Neural cell (in vitro differentiated cells): ENCODE data around the gene CYTH3. TPM values are rescaled to one million over a fixed set of nuclear protein-coding genes. Genes with fewer than 3 reads are reported as not detected.

Experiments used
- H2AFZ ChIP-seq: fragments of 200-600, 300-800 bp; sonication (generic), shearing (Covaris generic); 2 replicates; pipeline ENCODE4 v1.6.0; 2014; ENCODE audit warnings: low read depth, mild to moderate bottlenecking, antibody characterized with exemption, low read length, moderate library complexity
- H3F3A ChIP-seq: fragments of 200-600 bp; shearing (Covaris generic); 2 replicates; pipeline ENCODE4 v1.6.1; 2016; ENCODE audit warnings: mild to moderate bottlenecking, moderate library complexity, mixed read lengths, antibody characterized with exemption, low read length; ENCODE audit not compliant: insufficient read depth, poor library complexity, severe bottlenecking
- H3K27ac ChIP-seq: fragments of 200-600, 300-800 bp; sonication (generic), shearing (Covaris generic); 2 replicates; pipeline ENCODE4 v1.5.1; 2014; ENCODE audit warnings: mild to moderate bottlenecking, low read length, moderate library complexity
- H3K27me3 ChIP-seq: fragments of 300-800, 200-600 bp; sonication (generic), shearing (Covaris generic); 2 replicates; pipeline ENCODE4 v1.6.0; 2014; ENCODE audit warnings: mild to moderate bottlenecking, low read depth, low read length, moderate library complexity; ENCODE audit not compliant: insufficient read depth
- H3K36me3 ChIP-seq: fragments of 300-800, 200-600 bp; sonication (generic), shearing (Covaris generic); 2 replicates; pipeline ENCODE4 v1.5.1; 2014; ENCODE audit warnings: mild to moderate bottlenecking, antibody characterized with exemption, low read length, moderate library complexity; ENCODE audit not compliant: insufficient read depth
- H3K4me2 ChIP-seq: fragments of 300-800, 200-600 bp; sonication (generic), shearing (Covaris generic); 2 replicates; pipeline ENCODE4 v1.6.0; 2014; ENCODE audit warnings: mild to moderate bottlenecking, low read length
- H3K4me3 ChIP-seq: fragments of 300-800, 200-600 bp; sonication (generic), shearing (Covaris generic); 2 replicates; pipeline ENCODE4 v1.5.1; 2014; ENCODE audit warnings: mild to moderate bottlenecking, low read length, moderate library complexity
- H3K79me2 ChIP-seq: fragments of 200-600 bp; shearing (Covaris generic); replicated peaks from 2 replicates; pipeline ENCODE4 v1.6.0; 2014; ENCODE audit warnings: mild to moderate bottlenecking, low read length, moderate library complexity; ENCODE audit not compliant: insufficient read depth
- H3K9ac ChIP-seq: fragments of 300-800, 200-600 bp; sonication (generic), shearing (Covaris generic); 2 replicates; pipeline ENCODE4 v1.6.1; 2016; ENCODE audit warnings: mild to moderate bottlenecking, low read length, mixed read lengths
- H3K9me2 ChIP-seq: fragments of 200-600 bp; shearing (Covaris generic); 2 replicates; pipeline ENCODE4 v1.6.1; 2016; ENCODE audit warnings: mild to moderate bottlenecking, low read length, mixed read lengths; ENCODE audit not compliant: insufficient read depth
- H3K9me3 ChIP-seq: fragments of 200-600, 300-800 bp; sonication (generic), shearing (Covaris generic); 2 replicates; pipeline ENCODE4 v1.6.1; 2016; ENCODE audit warnings: mild to moderate bottlenecking, mixed run types, low read length, moderate library complexity, mixed read lengths
- H4K20me1 ChIP-seq: fragments of 200-600 bp; shearing (Covaris generic); 2 replicates; pipeline ENCODE4 v1.6.1; 2016; ENCODE audit warnings: mild to moderate bottlenecking, mixed run types; ENCODE audit not compliant: insufficient read depth
- CTCF ChIP-seq: fragments of 450-650 bp; IDR thresholded peaks from 2 replicates; pipeline ENCODE4 v1.5.1; 2014; ENCODE audit warnings: antibody characterized with exemption, mild to moderate bottlenecking, moderate library complexity; ENCODE audit not compliant: poor library complexity, severe bottlenecking
- EP300 ChIP-seq: fragments of 450-650 bp; conservative IDR thresholded peaks from 2 replicates; pipeline ENCODE4 v1.6.1; 2014; ENCODE audit warnings: antibody characterized with exemption, mild to moderate bottlenecking, moderate library complexity; ENCODE audit not compliant: poor library complexity, severe bottlenecking
- EZH2 ChIP-seq: fragments of 200-600, 300-800 bp; shearing (Covaris generic), sonication (generic); IDR thresholded peaks from 2 replicates; pipeline ENCODE4 v1.6.1; 2014; ENCODE audit warnings: antibody characterized with exemption, low read length, borderline replicate concordance, mild to moderate bottlenecking; ENCODE audit not compliant: insufficient read depth, poor library complexity, severe bottlenecking
- MXI1 ChIP-seq: fragments of 450-650 bp; conservative IDR thresholded peaks from 2 replicates; pipeline ENCODE4 v1.6.1; 2014; ENCODE audit warnings: antibody characterized with exemption, mild to moderate bottlenecking; ENCODE audit not compliant: poor library complexity, severe bottlenecking
- POLR2AphosphoS5 ChIP-seq: IDR thresholded peaks from 2 replicates; pipeline ENCODE4 v1.6.1; 2012
- RAD21 ChIP-seq: fragments of 450-650 bp; conservative IDR thresholded peaks from 2 replicates; pipeline ENCODE4 v1.6.1; 2014; ENCODE audit warnings: antibody characterized with exemption, mild to moderate bottlenecking, moderate library complexity
- REST ChIP-seq: IDR thresholded peaks from 2 replicates; pipeline ENCODE4 v1.6.1; 2012; ENCODE audit warnings: borderline replicate concordance
- SMC3 ChIP-seq: fragments of 450-650 bp; conservative IDR thresholded peaks from 2 replicates; pipeline ENCODE4 v1.6.1; 2014; ENCODE audit warnings: antibody characterized with exemption, mild to moderate bottlenecking, moderate library complexity; ENCODE audit not compliant: poor library complexity
- TAF1 ChIP-seq: IDR thresholded peaks from 2 replicates; pipeline ENCODE4 v1.6.1; 2012; ENCODE audit warnings: low read depth
- polyA plus RNA-seq: library from polyadenylated mRNA; depleted of rRNA; stranded (reverse); fragments of >200 nt; gene quantifications from 2 replicates; pipeline ENCODE4 v1.2.3, GENCODE V29; 2014

Gene CYTH3
- polyA plus RNA-seq, 1 donor from 2014 or later: 33.9 TPM

- no peaks in the 10 kb centered on the region for H3K9me2 ChIP-seq
- H3F3A ChIP-seq: no peaks in the 10 kb centered on the region
- H3K79me2 ChIP-seq: no peaks in the 10 kb centered on the region
- H2AFZ ChIP-seq: no peak overlapping the region
- no peak overlapping the region for H3K4me2 ChIP-seq
- H3K27ac ChIP-seq: no peak overlapping the region
- H3K36me3 ChIP-seq: no peaks in the 10 kb centered on the region
- no peaks in the 10 kb centered on the region for H3K9me3 ChIP-seq
- no peaks in the 10 kb centered on the region for H4K20me1 ChIP-seq
- no peak for TF ChIP-seq CTCF
- no peak for TF ChIP-seq SMC3
- no peak for TF ChIP-seq RAD21
- TF ChIP-seq REST: no peak
- TF ChIP-seq POLR2AphosphoS5: no peak
- TF ChIP-seq MXI1: no peak
- TF ChIP-seq TAF1: no peak
- no peak for TF ChIP-seq EZH2
- TF ChIP-seq EP300: no peak
- H3K4me3 ChIP-seq: no peak overlapping the region
- H3K9ac ChIP-seq: no peak overlapping the region
- H3K27me3 ChIP-seq: no peaks in the 10 kb centered on the region
These were observed 73.5 kb downstream of the CYTH3 start for GRCh38 chr7:6198689-6199595.

DNA sequence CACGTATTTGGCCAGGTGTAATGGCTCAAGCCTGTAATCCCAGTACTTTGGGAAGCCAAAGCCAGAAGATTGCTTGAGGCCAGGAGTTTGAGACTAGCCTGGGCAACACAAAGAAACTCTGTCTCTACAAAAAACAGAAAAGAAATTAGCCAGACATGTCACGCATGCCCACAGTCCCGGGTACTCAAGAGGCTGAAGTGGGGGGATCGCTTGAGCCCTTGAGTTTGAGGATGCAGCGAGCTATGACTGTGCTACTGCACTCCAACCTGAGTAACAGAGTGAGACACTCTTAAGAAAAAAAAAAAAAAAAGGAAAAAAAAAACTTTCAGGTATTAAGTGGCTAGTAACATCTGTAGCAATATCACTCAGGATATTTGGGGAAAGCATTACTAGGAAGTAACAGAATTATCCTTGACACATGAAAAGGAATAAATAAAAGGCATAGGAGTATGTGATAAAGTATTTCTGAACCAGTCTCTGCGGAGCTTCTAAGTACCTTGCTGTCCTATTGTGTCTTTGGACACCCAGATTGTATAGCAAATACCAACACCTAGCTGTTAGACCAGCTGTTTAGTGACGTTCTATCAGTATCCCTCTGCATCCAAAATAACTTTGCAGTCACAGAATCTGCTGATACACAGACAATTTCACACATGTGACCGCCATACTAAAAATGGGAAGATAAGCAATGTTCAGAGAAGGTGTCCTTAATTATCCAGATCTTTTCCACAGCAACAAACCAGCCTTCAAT is 74.4 kb downstream of the CYTH3 start:
- H3K79me2 ChIP-seq: no peaks in the 10 kb centered on the region
- no peak overlapping the region for H2AFZ ChIP-seq
- H3K9me3 ChIP-seq: no peaks in the 10 kb centered on the region
- TF ChIP-seq EZH2: no peak
- TF ChIP-seq SMC3: no peak
- TF ChIP-seq POLR2AphosphoS5: no peak
- TF ChIP-seq MXI1: no peak
- TF ChIP-seq REST: no peak
- no peak for TF ChIP-seq CTCF
- no peak for TF ChIP-seq TAF1
- no peak for TF ChIP-seq EP300
- TF ChIP-seq RAD21: no peak
- no peaks in the 10 kb centered on the region for H3K9me2 ChIP-seq
- H3K27me3 ChIP-seq: no peaks in the 10 kb centered on the region
- H3K4me3 ChIP-seq: no peak overlapping the region
- H3K36me3 ChIP-seq: no peaks in the 10 kb centered on the region
- H3K4me2 ChIP-seq: no peak overlapping the region
- no peaks in the 10 kb centered on the region for H3F3A ChIP-seq
- H3K9ac ChIP-seq: no peak overlapping the region
- H3K27ac ChIP-seq: no peak overlapping the region
- H4K20me1 ChIP-seq: no peaks in the 10 kb centered on the region
